Cardiac septum (tissue), 1 donor: ENCODE data around the gene SPAG16. TPM values are rescaled to one million over a fixed set of nuclear protein-coding genes. Genes with fewer than 3 reads are reported as not detected.

Experiments used
- DNase-seq: peaks from one replicate; pipeline ENCODE4 v3.0.0-alpha.2; 2020; ENCODE audit warnings: low spot score
- intact Hi-C: fragments of 100-400 bp; cut with DNase I; formaldehyde crosslinking; loops from one replicate; pipeline ENCODE4 v1.14.0; 2022
- total RNA-seq: library from RNA; stranded (reverse); fragmentation: NEBNext Ultra II Directional; extraction: Animal tissue kit (Norgen Biotek cat#: 25700); gene quantifications from one replicate; pipeline ENCODE4 v1.2.1, GENCODE V29; 2021
- donor health status: DM: no; HTN: no; CAD: no.

SPAG16 gene
- total RNA-seq, 1 donor from 2014 or later: 22.8 TPM

GRCh38 chr2:214180686-214181085 is 896.4 kb downstream of the SPAG16 start:
- intact Hi-C loops: no loop called here

GRCh38 chr2:214184461-214184860 is 900.2 kb downstream of the SPAG16 start:
- DNase-seq: no peak
- intact Hi-C loops: no loop called here

More at GRCh38 chr2:214180686-214181085, 896.4 kb downstream of the SPAG16 start:
- DNase-seq: no peak

- intact Hi-C loops: no loop called here
- no peak for DNase-seq
These were observed 901.3 kb downstream of the SPAG16 start for GRCh38 chr2:214185546-214185945.

- no peak for DNase-seq
These were observed 908.4 kb downstream of the SPAG16 start for GRCh38 chr2:214192711-214193110.

GRCh38 chr2:214193943-214194342 is 909.7 kb downstream of the SPAG16 start:
- DNase-seq: no peak
- intact Hi-C loops: no loop called here

More at GRCh38 chr2:214192711-214193110, 908.4 kb downstream of the SPAG16 start:
- intact Hi-C loops: no loop called here

GRCh38 chr2:214196260-214196659 is 912.0 kb downstream of the SPAG16 start:
- intact Hi-C loops: no loop called here
- no peak for DNase-seq

- intact Hi-C loops: no loop called here
- no peak for DNase-seq
These were observed 917.6 kb downstream of the SPAG16 start for GRCh38 chr2:214201892-214202291.

- intact Hi-C loops: no loop called here
- no peak for DNase-seq
These were observed 919.0 kb downstream of the SPAG16 start for GRCh38 chr2:214203214-214203613.

GRCh38 chr2:214203744-214204289 is 919.6 kb downstream of the SPAG16 start:
- intact Hi-C loops: no loop called here
- no peak for DNase-seq

GRCh38 chr2:214215107-214215506 is 930.8 kb downstream of the SPAG16 start:
- no peak for DNase-seq
- intact Hi-C loops: no loop called here

- DNase-seq: no peak
- intact Hi-C loops: no loop called here
These were observed 932.9 kb downstream of the SPAG16 start for GRCh38 chr2:214217136-214217535.

- DNase-seq: no peak
- intact Hi-C loops: no loop called here
These were observed 933.3 kb downstream of the SPAG16 start for GRCh38 chr2:214217599-214217998.

- intact Hi-C loops: no loop called here
These were observed 936.0 kb downstream of the SPAG16 start for GRCh38 chr2:214220251-214220650.

GRCh38 chr2:214226061-214226460 is 941.8 kb downstream of the SPAG16 start:
- intact Hi-C loops: no loop called here
- no peak for DNase-seq

More at GRCh38 chr2:214220251-214220650, 936.0 kb downstream of the SPAG16 start:
- DNase-seq: no peak

GRCh38 chr2:214232271-214232670 is 948.0 kb downstream of the SPAG16 start:
- intact Hi-C loops: no loop called here
- no peak for DNase-seq

- intact Hi-C loops: no loop called here
- DNase-seq: no peak
These were observed 948.9 kb downstream of the SPAG16 start for GRCh38 chr2:214233164-214233563.

- DNase-seq: no peak
- intact Hi-C loops: no loop called here
These were observed 958.5 kb downstream of the SPAG16 start for GRCh38 chr2:214242797-214243196.

- intact Hi-C loops: no loop called here
- no peak for DNase-seq
These were observed 960.6 kb downstream of the SPAG16 start for GRCh38 chr2:214244847-214245246.

GRCh38 chr2:214246417-214246816 is 962.2 kb downstream of the SPAG16 start:
- DNase-seq: no peak

GRCh38 chr2:214247531-214247930 is 963.3 kb downstream of the SPAG16 start:
- no peak for DNase-seq
- intact Hi-C loops: no loop called here

More at GRCh38 chr2:214246417-214246816, 962.2 kb downstream of the SPAG16 start:
- intact Hi-C loops: no loop called here

GRCh38 chr2:214255046-214255445 is 970.8 kb downstream of the SPAG16 start:
- intact Hi-C loops: no loop called here
- no peak for DNase-seq

- intact Hi-C loops: no loop called here
- no peak for DNase-seq
These were observed 977.4 kb downstream of the SPAG16 start for GRCh38 chr2:214261683-214262082.
